Measurements from ENCODE around the gene A4GALT.

Gene A4GALT

DNA sequence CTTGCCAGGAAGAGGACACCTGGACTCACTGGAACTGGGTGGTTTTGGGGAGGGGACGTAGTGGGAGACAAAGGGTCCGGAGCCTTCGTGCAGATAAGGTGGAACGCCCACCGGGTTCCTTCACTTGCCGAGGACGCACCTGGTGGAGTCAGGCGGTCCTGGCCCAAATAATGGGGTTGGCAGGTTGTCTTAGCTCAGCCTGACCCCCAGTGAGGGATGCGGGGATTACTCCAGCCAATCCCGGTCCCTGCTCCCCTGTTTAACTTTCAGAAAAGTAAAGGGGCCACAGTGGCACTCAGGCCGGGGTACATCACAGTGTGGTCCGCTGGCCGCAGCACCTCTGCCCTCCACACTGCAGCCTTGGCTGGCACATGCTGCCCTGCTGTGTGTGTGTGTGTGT lies 18.0 kb downstream of the A4GALT start:
- no peaks in the 10 kb centered on the region for H3K9me3 ChIP-seq (ENCODE audit: low read length)
- H3K9me2 ChIP-seq (ENCODE audit: low read depth, low read length), result no peaks in the 10 kb centered on the region
- no peak overlapping the region for H2AFZ ChIP-seq (ENCODE audit: low read length)
- H3F3A ChIP-seq (ENCODE audit: insufficient read depth, low read length), result no peaks in the 10 kb centered on the region
- no peaks in the 10 kb centered on the region for H3K36me3 ChIP-seq (ENCODE audit: insufficient read depth, low read length)
- no peak overlapping the region; the same call in 1 of the 2 replicates for H3K4me2 ChIP-seq (ENCODE audit: low read length)
- no peak overlapping the region for H3K4me3 ChIP-seq (ENCODE audit: low read depth, low read length, poor library complexity, severe bottlenecking)
- no peaks in the 10 kb centered on the region for H3K79me2 ChIP-seq (ENCODE audit: insufficient read depth, low read length)
- H3K4me1 ChIP-seq (ENCODE audit: insufficient read depth, low read length, severe bottlenecking), result peaks cover 33% of the 10 kb centered on the region
- peak overlapping the region; percentile 35 for H3K27ac ChIP-seq (ENCODE audit: low read depth, low read length, poor library complexity, severe bottlenecking)
- H3K9ac ChIP-seq (ENCODE audit: low read length), result no peak overlapping the region
- no peaks in the 10 kb centered on the region for H4K20me1 ChIP-seq (ENCODE audit: insufficient read depth, low read length)
- no peak for TF ChIP-seq EZH2 (IDR thresholded peaks at IDR 0.05; ENCODE audit: borderline replicate concordance, low read length)
- TF ChIP-seq, protein P1, sequence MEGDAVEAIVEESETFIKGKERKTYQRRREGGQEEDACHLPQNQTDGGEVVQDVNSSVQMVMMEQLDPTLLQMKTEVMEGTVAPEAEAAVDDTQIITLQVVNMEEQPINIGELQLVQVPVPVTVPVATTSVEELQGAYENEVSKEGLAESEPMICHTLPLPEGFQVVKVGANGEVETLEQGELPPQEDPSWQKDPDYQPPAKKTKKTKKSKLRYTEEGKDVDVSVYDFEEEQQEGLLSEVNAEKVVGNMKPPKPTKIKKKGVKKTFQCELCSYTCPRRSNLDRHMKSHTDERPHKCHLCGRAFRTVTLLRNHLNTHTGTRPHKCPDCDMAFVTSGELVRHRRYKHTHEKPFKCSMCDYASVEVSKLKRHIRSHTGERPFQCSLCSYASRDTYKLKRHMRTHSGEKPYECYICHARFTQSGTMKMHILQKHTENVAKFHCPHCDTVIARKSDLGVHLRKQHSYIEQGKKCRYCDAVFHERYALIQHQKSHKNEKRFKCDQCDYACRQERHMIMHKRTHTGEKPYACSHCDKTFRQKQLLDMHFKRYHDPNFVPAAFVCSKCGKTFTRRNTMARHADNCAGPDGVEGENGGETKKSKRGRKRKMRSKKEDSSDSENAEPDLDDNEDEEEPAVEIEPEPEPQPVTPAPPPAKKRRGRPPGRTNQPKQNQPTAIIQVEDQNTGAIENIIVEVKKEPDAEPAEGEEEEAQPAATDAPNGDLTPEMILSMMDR (IDR thresholded peaks at IDR 0.05; ENCODE audit: low read length), result no peak
- H3K27me3 ChIP-seq (ENCODE audit: insufficient read depth, low read length), result no peaks in the 10 kb centered on the region

DNA sequence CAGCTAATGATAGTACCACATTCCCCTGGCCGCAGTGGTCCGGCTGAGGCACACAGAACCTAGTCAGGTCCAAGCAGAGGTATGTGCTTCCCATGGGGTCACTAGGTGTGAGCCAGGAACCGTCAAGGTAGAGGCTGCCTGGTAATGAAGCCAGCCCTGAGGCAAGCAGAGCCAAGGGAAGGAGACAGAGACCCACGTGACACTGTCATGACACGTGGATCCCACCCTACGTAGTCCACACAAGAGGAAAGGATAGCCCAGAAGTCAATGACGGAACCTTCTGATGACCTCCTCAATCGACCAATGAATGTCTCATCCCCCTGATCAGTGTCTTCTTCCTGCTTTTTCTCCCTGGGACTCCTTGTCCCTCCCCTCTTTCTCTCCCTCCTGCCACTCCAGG lies 19.0 kb downstream of the A4GALT start:
- Histone ChIP-seq H3K9me2 (ENCODE audit: low read depth, low read length) (no peaks in the 10 kb centered on the region), H3K27ac (ENCODE audit: low read depth, low read length, poor library complexity, severe bottlenecking) (peak overlapping the region; percentile 4), H3K9ac (ENCODE audit: low read length) (no peak overlapping the region), H3K79me2 (ENCODE audit: insufficient read depth, low read length) (no peaks in the 10 kb centered on the region), H3K4me1 (ENCODE audit: insufficient read depth, low read length, severe bottlenecking) (peaks cover 39% of the 10 kb centered on the region), H4K20me1 (ENCODE audit: insufficient read depth, low read length) (no peaks in the 10 kb centered on the region), H3F3A (ENCODE audit: insufficient read depth, low read length) (no peaks in the 10 kb centered on the region), H3K36me3 (ENCODE audit: insufficient read depth, low read length) (no peaks in the 10 kb centered on the region), H3K4me2 (ENCODE audit: low read length) (0 out of 2 replicates have a peak overlapping the region, but pooled peaks have one; percentile 10), H3K27me3 (ENCODE audit: insufficient read depth, low read length) (no peaks in the 10 kb centered on the region), H3K4me3 (ENCODE audit: low read depth, low read length, poor library complexity, severe bottlenecking) (no peak overlapping the region), H2AFZ (ENCODE audit: low read length) (no peak overlapping the region), H3K9me3 (ENCODE audit: low read length) (no peaks in the 10 kb centered on the region)
- TF ChIP-seq EZH2 (IDR thresholded peaks at IDR 0.05; ENCODE audit: borderline replicate concordance, low read length), result no peak
- TF ChIP-seq, protein P1 (IDR thresholded peaks at IDR 0.05; ENCODE audit: low read length), result no peak

DNA sequence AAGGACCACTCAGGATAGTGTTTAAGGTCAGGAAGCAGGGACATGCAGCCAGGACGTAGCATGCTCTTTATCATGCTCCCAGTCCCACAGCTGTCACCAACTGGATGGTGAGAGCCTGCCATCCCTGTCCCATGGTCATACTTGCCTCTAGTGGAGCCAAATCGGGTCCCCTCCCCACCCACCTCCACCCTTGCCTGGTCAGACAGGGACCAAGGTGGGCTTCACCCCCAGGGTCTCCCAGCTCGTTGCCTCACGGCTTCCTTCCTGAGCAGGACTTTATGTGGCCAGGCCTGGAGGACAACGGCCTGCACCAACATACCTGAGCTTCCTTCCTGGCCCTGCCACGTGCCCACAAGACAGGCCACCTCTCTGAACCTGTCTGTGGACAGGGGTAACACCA lies 19.8 kb downstream of the A4GALT start:
- no peaks in the 10 kb centered on the region for H3K9me2 ChIP-seq (ENCODE audit: low read depth, low read length)
- no peaks in the 10 kb centered on the region for H3K79me2 ChIP-seq (ENCODE audit: insufficient read depth, low read length)
- H3K4me2 ChIP-seq (ENCODE audit: low read length), result no peak overlapping the region
- no peaks in the 10 kb centered on the region for H3K36me3 ChIP-seq (ENCODE audit: insufficient read depth, low read length)
- H3F3A ChIP-seq (ENCODE audit: insufficient read depth, low read length), result no peaks in the 10 kb centered on the region
- H3K9me3 ChIP-seq (ENCODE audit: low read length), result no peaks in the 10 kb centered on the region
- no peak overlapping the region for H3K9ac ChIP-seq (ENCODE audit: low read length)
- no peaks in the 10 kb centered on the region for H4K20me1 ChIP-seq (ENCODE audit: insufficient read depth, low read length)
- no peak overlapping the region for H2AFZ ChIP-seq (ENCODE audit: low read length)
- no peak overlapping the region for H3K27ac ChIP-seq (ENCODE audit: low read depth, low read length, poor library complexity, severe bottlenecking)
- TF ChIP-seq EZH2 (IDR thresholded peaks at IDR 0.05; ENCODE audit: borderline replicate concordance, low read length), result no peak
- TF ChIP-seq, protein P1 (IDR thresholded peaks at IDR 0.05; ENCODE audit: low read length), result no peak
- peaks cover 47% of the 10 kb centered on the region for H3K4me1 ChIP-seq (ENCODE audit: insufficient read depth, low read length, severe bottlenecking)
- H3K27me3 ChIP-seq (ENCODE audit: insufficient read depth, low read length), result no peaks in the 10 kb centered on the region
- H3K4me3 ChIP-seq (ENCODE audit: low read depth, low read length, poor library complexity, severe bottlenecking), result no peak overlapping the region
